Measurements from ENCODE around the gene ANKFN1. TPM values are rescaled to one million over a fixed set of nuclear protein-coding genes. Genes with fewer than 3 reads are reported as not detected.

The ANKFN1 gene
- total RNA-seq, 1 donor from 2014 or later, result not detected

- DNase-seq, result no peak
Measured at GRCh38 chr17:56514899-56515298, 361.6 kb downstream of the ANKFN1 start.

GRCh38 chr17:56521414-56522141 is 368.3 kb downstream of the ANKFN1 start:
- DNase-seq, result no peak

GRCh38 chr17:56523042-56523441 is 369.8 kb downstream of the ANKFN1 start:
- DNase-seq, result no peak

GRCh38 chr17:56528696-56529095 is 375.4 kb downstream of the ANKFN1 start:
- DNase-seq, result no peak

GRCh38 chr17:56532926-56533325 is 379.7 kb downstream of the ANKFN1 start:
- DNase-seq, result no peak

- no peak for DNase-seq
Measured at GRCh38 chr17:56536766-56537165, 383.5 kb downstream of the ANKFN1 start.

GRCh38 chr17:56540836-56541235 is 387.6 kb downstream of the ANKFN1 start:
- no peak for DNase-seq

GRCh38 chr17:56543280-56543679 is 390.0 kb downstream of the ANKFN1 start:
- DNase-seq, result no peak

- no peak for DNase-seq
Measured at GRCh38 chr17:56545106-56545505, 391.8 kb downstream of the ANKFN1 start.

GRCh38 chr17:56545930-56546329 is 392.7 kb downstream of the ANKFN1 start:
- no peak for DNase-seq

- DNase-seq, result no peak
Measured at GRCh38 chr17:56548661-56549060, 395.4 kb downstream of the ANKFN1 start.

GRCh38 chr17:56549501-56549900 is 396.2 kb downstream of the ANKFN1 start:
- no peak for DNase-seq

- DNase-seq, result no peak
Measured at GRCh38 chr17:56557682-56558081, 404.4 kb downstream of the ANKFN1 start.

- no peak for DNase-seq
Measured at GRCh38 chr17:56558088-56558487, 404.8 kb downstream of the ANKFN1 start.
